Measurements from ENCODE around the gene ZDHHC1.

Gene ZDHHC1

GRCh38 chr16:67399749-67400704, 16.2 kb downstream of the ZDHHC1 start:
- Mint-ChIP-seq H3K36me3 (ENCODE audit: low read depth) (no peaks in the 10 kb centered on the region), H3K4me3 (no peak overlapping the region), H3K27me3 (ENCODE audit: low read depth) (peaks cover 22% of the 10 kb centered on the region), H3K9me3 (no peaks in the 10 kb centered on the region), H3K4me1 (ENCODE audit: low read depth) (peaks cover 2% of the 10 kb centered on the region), H3K27ac (no peak overlapping the region)
- DNase-seq (ENCODE audit: low spot score), result no peak

GRCh38 chr16:67399218-67399733, 17.0 kb downstream of the ZDHHC1 start:
- Mint-ChIP-seq H3K27ac (no peak overlapping the region), H3K27me3 (ENCODE audit: low read depth) (peaks cover 24% of the 10 kb centered on the region), H3K4me1 (ENCODE audit: low read depth) (peaks cover 2% of the 10 kb centered on the region), H3K9me3 (no peaks in the 10 kb centered on the region), H3K36me3 (ENCODE audit: low read depth) (no peaks in the 10 kb centered on the region), H3K4me3 (no peak overlapping the region)
- DNase-seq (ENCODE audit: low spot score), result peak; percentile 40

- peaks cover 4% of the 10 kb centered on the region for H3K4me1 Mint-ChIP-seq (ENCODE audit: low read depth)
- H3K27ac Mint-ChIP-seq, result no peak overlapping the region
- no peaks in the 10 kb centered on the region for H3K9me3 Mint-ChIP-seq
- H3K4me3 Mint-ChIP-seq, result no peak overlapping the region
- no peak for DNase-seq (ENCODE audit: low spot score)
- no peaks in the 10 kb centered on the region for H3K36me3 Mint-ChIP-seq (ENCODE audit: low read depth)
- peaks cover 30% of the 10 kb centered on the region for H3K27me3 Mint-ChIP-seq (ENCODE audit: low read depth)
These were observed 17.6 kb downstream of the ZDHHC1 start for GRCh38 chr16:67398546-67399217.

GRCh38 chr16:67397812-67398545, 18.3 kb downstream of the ZDHHC1 start:
- H3K36me3 Mint-ChIP-seq (ENCODE audit: low read depth), result no peaks in the 10 kb centered on the region
- no peak overlapping the region for H3K4me3 Mint-ChIP-seq
- no peaks in the 10 kb centered on the region for H3K9me3 Mint-ChIP-seq
- H3K4me1 Mint-ChIP-seq (ENCODE audit: low read depth), result peaks cover 4% of the 10 kb centered on the region
- no peak for DNase-seq (ENCODE audit: low spot score)
- peaks cover 32% of the 10 kb centered on the region for H3K27me3 Mint-ChIP-seq (ENCODE audit: low read depth)
- H3K27ac Mint-ChIP-seq, result no peak overlapping the region

- peaks cover 4% of the 10 kb centered on the region for H3K4me1 Mint-ChIP-seq (ENCODE audit: low read depth)
- DNase-seq (ENCODE audit: low spot score), result no peak
- no peak overlapping the region for H3K27ac Mint-ChIP-seq
- no peak overlapping the region for H3K4me3 Mint-ChIP-seq
- H3K27me3 Mint-ChIP-seq (ENCODE audit: low read depth), result peaks cover 38% of the 10 kb centered on the region
- no peaks in the 10 kb centered on the region for H3K36me3 Mint-ChIP-seq (ENCODE audit: low read depth)
- H3K9me3 Mint-ChIP-seq, result no peaks in the 10 kb centered on the region
These were observed 19.1 kb downstream of the ZDHHC1 start for GRCh38 chr16:67397036-67397801.

- Mint-ChIP-seq H3K9me3 (no peaks in the 10 kb centered on the region), H3K36me3 (ENCODE audit: low read depth) (no peaks in the 10 kb centered on the region), H3K4me3 (no peak overlapping the region), H3K27ac (no peak overlapping the region), H3K27me3 (ENCODE audit: low read depth) (peaks cover 36% of the 10 kb centered on the region), H3K4me1 (ENCODE audit: low read depth) (peaks cover 4% of the 10 kb centered on the region)
- no peak for DNase-seq (ENCODE audit: low spot score)
These were observed 19.9 kb downstream of the ZDHHC1 start for GRCh38 chr16:67396159-67397035.

- Mint-ChIP-seq H3K4me3 (no peak overlapping the region), H3K27me3 (ENCODE audit: low read depth) (peaks cover 36% of the 10 kb centered on the region), H3K27ac (no peak overlapping the region), H3K9me3 (no peaks in the 10 kb centered on the region), H3K36me3 (ENCODE audit: low read depth) (no peaks in the 10 kb centered on the region), H3K4me1 (ENCODE audit: low read depth) (peaks cover 4% of the 10 kb centered on the region)
- DNase-seq (ENCODE audit: low spot score), result no peak
These were observed 20.7 kb downstream of the ZDHHC1 start for GRCh38 chr16:67395458-67396158.

GRCh38 chr16:67395105-67395457, 21.2 kb downstream of the ZDHHC1 start:
- no peak for DNase-seq (ENCODE audit: low spot score)
- Mint-ChIP-seq H3K36me3 (ENCODE audit: low read depth) (no peaks in the 10 kb centered on the region), H3K27me3 (ENCODE audit: low read depth) (peaks cover 36% of the 10 kb centered on the region), H3K27ac (no peak overlapping the region), H3K4me3 (no peak overlapping the region), H3K9me3 (no peaks in the 10 kb centered on the region), H3K4me1 (ENCODE audit: low read depth) (peaks cover 4% of the 10 kb centered on the region)

GRCh38 chr16:67394155-67395104, 21.8 kb downstream of the ZDHHC1 start:
- Mint-ChIP-seq H3K27ac (no peak overlapping the region), H3K36me3 (ENCODE audit: low read depth) (no peaks in the 10 kb centered on the region), H3K4me3 (peak overlapping the region; percentile 36), H3K4me1 (ENCODE audit: low read depth) (peaks cover 4% of the 10 kb centered on the region), H3K9me3 (no peaks in the 10 kb centered on the region), H3K27me3 (ENCODE audit: low read depth) (peaks cover 36% of the 10 kb centered on the region)
- no peak for DNase-seq (ENCODE audit: low spot score)

- Mint-ChIP-seq H3K27ac (no peak overlapping the region), H3K9me3 (no peaks in the 10 kb centered on the region), H3K4me1 (ENCODE audit: low read depth) (peaks cover 4% of the 10 kb centered on the region), H3K36me3 (ENCODE audit: low read depth) (no peaks in the 10 kb centered on the region), H3K4me3 (peak overlapping the region; percentile 36), H3K27me3 (ENCODE audit: low read depth) (peaks cover 36% of the 10 kb centered on the region)
- DNase-seq (ENCODE audit: low spot score), result no peak
These were observed 22.5 kb downstream of the ZDHHC1 start for GRCh38 chr16:67393788-67394154.

- Mint-ChIP-seq H3K36me3 (ENCODE audit: low read depth) (no peaks in the 10 kb centered on the region), H3K27me3 (ENCODE audit: low read depth) (peaks cover 36% of the 10 kb centered on the region), H3K9me3 (no peaks in the 10 kb centered on the region), H3K4me3 (peak within 1 kb of the TSS; percentile 36), H3K4me1 (ENCODE audit: low read depth) (peaks cover 4% of the 10 kb centered on the region), H3K27ac (no peak within 1 kb of the TSS)
- DNase-seq (ENCODE audit: low spot score), result peak; percentile 35
These were observed 23.0 kb downstream of the ZDHHC1 start, which contains the start of gene TPPP3 for GRCh38 chr16:67393111-67393787. Gene TPPP3, minus strand, starts transcription at chr16:67393498. Its CDS starts 2,387 bp downstream, at chr16:67391111.

Data from T-helper 2 cell treated with Interferon-gamma antibody and Interleukin-4, amounts not matched to agents 5 μg/mL and 100 μg/mL, for 36 hours (primary cell).